Calu3 (cell line): ENCODE data around the gene ITGA11. TPM values are rescaled to one million over a fixed set of nuclear protein-coding genes. Genes with fewer than 3 reads are reported as not detected.

Experiments used
- BruUV-seq: library from RNA; stranded (reverse); fragments of 400-500 nt; replicated peaks from 2 replicates; lab custom pipeline; 2021; lab: Mats Ljungman, UMichigan
- CTCF ChIA-PET: fragments of 300-600 bp; sonication (Branson Sonifier 250); formaldehyde crosslinking; loops from one replicate; lab custom pipeline; 2022; ENCODE audit warnings: antibody characterized with exemption; lab: Charles Lee
- DNase-seq: peaks from one replicate; pipeline ENCODE4 v3.0.0; 2022
- H3K27ac Mint-ChIP-seq: one replicate; pipeline ENCODE4 v1.8.0; 2022; ENCODE audit warnings: mixed read lengths; ENCODE audit not compliant: unreplicated experiment
- H3K27me3 Mint-ChIP-seq: one replicate; pipeline ENCODE4 v1.8.0; 2022; ENCODE audit warnings: mixed read lengths; ENCODE audit not compliant: unreplicated experiment
- H3K36me3 Mint-ChIP-seq: one replicate; pipeline ENCODE4 v1.8.0; 2022; ENCODE audit warnings: mild to moderate bottlenecking, moderate library complexity, mixed read lengths; ENCODE audit not compliant: insufficient read depth, unreplicated experiment
- H3K4me1 Mint-ChIP-seq: one replicate; pipeline ENCODE4 v1.8.0; 2022; ENCODE audit warnings: mild to moderate bottlenecking, low read depth, mixed read lengths; ENCODE audit not compliant: unreplicated experiment
- H3K4me3 Mint-ChIP-seq: one replicate; pipeline ENCODE4 v1.8.0; 2022; ENCODE audit warnings: mild to moderate bottlenecking, low read depth, moderate library complexity, mixed read lengths; ENCODE audit not compliant: unreplicated experiment
- H3K9me3 Mint-ChIP-seq: one replicate; pipeline ENCODE4 v1.8.0; 2022; ENCODE audit warnings: low read depth, mixed read lengths; ENCODE audit not compliant: unreplicated experiment
- CTCF ChIP-seq: fragments of 200-600 bp; IDR thresholded peaks from one replicate; pipeline ENCODE4 v1.8.0; 2022; ENCODE audit warnings: antibody characterized with exemption; ENCODE audit not compliant: unreplicated experiment
- intact Hi-C: fragments of 100-400 bp; cut with micrococcal nuclease; formaldehyde crosslinking; loops from one replicate; pipeline ENCODE4 v1.10.0; 2022; ENCODE audit not compliant: unreplicated experiment
- total RNA-seq: library from RNA; stranded (reverse); gene quantifications from 2 replicates; pipeline ENCODE4 v1.2.3, GENCODE V29; 2022

Gene ITGA11
- total RNA-seq, 1 experiment from 2014 or later = not detected

GRCh38 chr15:68286256-68286655, 145.7 kb downstream of the ITGA11 start:
- Mint-ChIP-seq H3K36me3 (peaks cover 27% of the 10 kb centered on the region), H3K27me3 (no peaks in the 10 kb centered on the region), H3K4me1 (peaks cover 9% of the 10 kb centered on the region), H3K4me3 (no peak overlapping the region), H3K27ac (no peak overlapping the region), H3K9me3 (no peaks in the 10 kb centered on the region)
- no peak for DNase-seq
- CTCF ChIA-PET = no interaction called here
- TF ChIP-seq CTCF = no peak
- no TSS peak for BruUV-seq
- intact Hi-C loops = no loop called here

- Mint-ChIP-seq H3K27ac (no peak overlapping the region), H3K4me3 (no peak overlapping the region), H3K27me3 (no peaks in the 10 kb centered on the region), H3K36me3 (peaks cover 21% of the 10 kb centered on the region), H3K4me1 (peaks cover 17% of the 10 kb centered on the region), H3K9me3 (no peaks in the 10 kb centered on the region)
- no peak for TF ChIP-seq CTCF
- BruUV-seq = no TSS peak
- DNase-seq = no peak
- CTCF ChIA-PET = no interaction called here
- intact Hi-C loops = no loop called here
Measured at GRCh38 chr15:68285259-68285980, 146.5 kb downstream of the ITGA11 start.

GRCh38 chr15:68284616-68285258, 147.2 kb downstream of the ITGA11 start:
- H3K36me3 Mint-ChIP-seq = peaks cover 24% of the 10 kb centered on the region

GRCh38 chr15:68283401-68283800, 148.6 kb downstream of the ITGA11 start:
- Mint-ChIP-seq H3K4me3 (no peak overlapping the region), H3K36me3 (peaks cover 37% of the 10 kb centered on the region), H3K4me1 (peaks cover 26% of the 10 kb centered on the region), H3K27ac (no peak overlapping the region), H3K27me3 (no peaks in the 10 kb centered on the region), H3K9me3 (no peaks in the 10 kb centered on the region)
- CTCF ChIA-PET = interaction anchor here (1.1 to 1.2 kb wide), 2 partner anchors 26 to 31 kb away, joined by 3 read pairs; no protein-coding TSS in a partner anchor
- intact Hi-C loops = no loop called here
- BruUV-seq = no TSS peak
- no peak for DNase-seq
- TF ChIP-seq CTCF = no peak

More at GRCh38 chr15:68284616-68285258, 147.2 kb downstream of the ITGA11 start:
- CTCF ChIA-PET = no interaction called here
- Mint-ChIP-seq H3K4me3 (no peak overlapping the region), H3K27ac (no peak overlapping the region), H3K4me1 (peaks cover 23% of the 10 kb centered on the region), H3K9me3 (no peaks in the 10 kb centered on the region), H3K27me3 (no peaks in the 10 kb centered on the region)
- no peak for DNase-seq
- TF ChIP-seq CTCF = no peak
- no TSS peak for BruUV-seq
- intact Hi-C loops = no loop called here
